Activated T-helper 1 cell treated with anti-CD3 and anti-CD28 coated beads, Interleukin-2, amount 50 U/mL, for 16 hours (primary cell): Measurements from ENCODE around the gene CD101.

Source experiments
- DNase-seq, 2 donors: peaks; one replicate each; pipeline ENCODE4 v3.0.0-alpha.2; 2020; ENCODE audit warnings: low read depth in 1 of 2, low spot score in 1 of 2

CD101 gene

GRCh38 chr1:116986421-116987255, 14.9 kb upstream of the CD101 start:
- DNase-seq, result peak; percentile 14 to 24

GRCh38 chr1:116987256-116987555, 14.4 kb upstream of the CD101 start:
- peak; percentile 48 to 53 for DNase-seq

- no peak for DNase-seq
Measured at GRCh38 chr1:116988248-116988647, 13.3 kb upstream of the CD101 start.

- no peak for DNase-seq
Measured at GRCh38 chr1:116988908-116989307, 12.7 kb upstream of the CD101 start.

GRCh38 chr1:116989835-116990234, 11.7 kb upstream of the CD101 start:
- no peak for DNase-seq

GRCh38 chr1:116990612-116991151, 10.9 kb upstream of the CD101 start:
- DNase-seq, result no peak

GRCh38 chr1:116991171-116991845, 10.3 kb upstream of the CD101 start:
- no peak for DNase-seq

GRCh38 chr1:116991918-116992317, 9.6 kb upstream of the CD101 start:
- no peak for DNase-seq

- DNase-seq, result no peak
Measured at GRCh38 chr1:116993286-116993685, 8.3 kb upstream of the CD101 start.

GRCh38 chr1:116994411-116994810, 7.1 kb upstream of the CD101 start:
- no peak for DNase-seq

GRCh38 chr1:116997066-116997465, 4.5 kb upstream of the CD101 start:
- no peak for DNase-seq

GRCh38 chr1:116997636-116998035, 3.9 kb upstream of the CD101 start:
- DNase-seq, result no peak

- no peak for DNase-seq
Measured at GRCh38 chr1:116999596-116999995, 2.0 kb upstream of the CD101 start.

GRCh38 chr1:117000142-117000541, 1.4 kb upstream of the CD101 start:
- DNase-seq, result no peak

GRCh38 chr1:117003223-117003875, 1.8 kb downstream of the CD101 start:
- no peak for DNase-seq

- DNase-seq, result no peak
Measured at GRCh38 chr1:117007719-117008013, 6.1 kb downstream of the CD101 start.

- DNase-seq, result no peak
Measured at GRCh38 chr1:117008656-117009055, 7.1 kb downstream of the CD101 start.

- DNase-seq, result no peak
Measured at GRCh38 chr1:117009132-117009531, 7.6 kb downstream of the CD101 start.

- DNase-seq, result no peak
Measured at GRCh38 chr1:117010310-117010969, 8.9 kb downstream of the CD101 start.

- no peak for DNase-seq
Measured at GRCh38 chr1:117011334-117011733, 9.8 kb downstream of the CD101 start.

- DNase-seq, result no peak
Measured at GRCh38 chr1:117013309-117013858, 11.8 kb downstream of the CD101 start.
